Tracheal epithelial cell (primary cell): ENCODE measurements around the gene NRIP2. TPM values are rescaled to one million over a fixed set of nuclear protein-coding genes. Genes with fewer than 3 reads are reported as not detected.

ENCODE experiments used
- total RNA-seq: library from RNA; depleted of rRNA; stranded (reverse); fragments of >200 nt; gene quantifications from 2 replicates; pipeline ENCODE4 v1.2.1, GENCODE V29; 2014

NRIP2 gene, protein sequence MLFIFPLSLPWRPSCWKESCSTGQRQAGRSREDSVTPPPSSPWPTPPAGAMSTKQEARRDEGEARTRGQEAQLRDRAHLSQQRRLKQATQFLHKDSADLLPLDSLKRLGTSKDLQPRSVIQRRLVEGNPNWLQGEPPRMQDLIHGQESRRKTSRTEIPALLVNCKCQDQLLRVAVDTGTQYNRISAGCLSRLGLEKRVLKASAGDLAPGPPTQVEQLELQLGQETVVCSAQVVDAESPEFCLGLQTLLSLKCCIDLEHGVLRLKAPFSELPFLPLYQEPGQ
- total RNA-seq = not detected in 2 replicates

GRCh38 chr12:2834581-2835491 is at the start of gene NRIP2:
Gene NRIP2 (minus strand): TSS chr12:2835035. CDS start chr12:2834983, 52 bp downstream.

GRCh38 chr12:2877047-2877952 is 42.5 kb upstream of the NRIP2 start, which contains the start of the genes FOXM1 and RHNO1:
Gene FOXM1 (minus strand): TSS chr12:2877174. CDS start chr12:2874478, 2,696 bp downstream.
Gene RHNO1 (plus strand): TSS chr12:2877223. CDS start chr12:2885367, 8,144 bp downstream.

DNA sequence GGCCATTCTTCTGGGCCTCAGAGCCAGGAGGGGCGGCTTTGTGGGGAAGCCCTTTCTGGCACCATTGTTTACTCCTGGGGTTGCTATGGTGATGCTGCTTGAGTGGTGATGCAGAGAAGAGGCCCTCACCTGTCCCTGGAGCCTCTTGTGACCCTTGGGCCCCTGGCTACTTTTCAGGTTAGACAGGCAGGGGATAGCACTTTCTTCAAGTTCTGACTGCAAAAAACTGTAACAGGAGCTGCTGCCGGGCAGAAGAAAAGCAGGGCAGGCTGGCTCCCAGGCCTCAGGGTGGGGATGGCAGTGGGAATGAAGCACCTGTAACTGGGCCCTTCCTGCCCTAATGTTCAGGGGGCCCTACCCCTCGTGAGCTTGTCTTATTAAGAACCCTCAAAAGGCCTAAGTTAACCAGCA is 22.2 kb upstream of the NRIP2 start, which contains the start of gene TEX52:
TSS of gene TEX52 (minus strand) at position 19 of the 411 bp plus-strand sequence. CDS start at position 6, 13 bp downstream.

GRCh38 chr12:2812290-2813213 is 22.3 kb downstream of the NRIP2 start, which contains the start of gene ITFG2:
Gene ITFG2 (plus strand): TSS chr12:2812668. CDS start chr12:2812761, 93 bp downstream.

DNA sequence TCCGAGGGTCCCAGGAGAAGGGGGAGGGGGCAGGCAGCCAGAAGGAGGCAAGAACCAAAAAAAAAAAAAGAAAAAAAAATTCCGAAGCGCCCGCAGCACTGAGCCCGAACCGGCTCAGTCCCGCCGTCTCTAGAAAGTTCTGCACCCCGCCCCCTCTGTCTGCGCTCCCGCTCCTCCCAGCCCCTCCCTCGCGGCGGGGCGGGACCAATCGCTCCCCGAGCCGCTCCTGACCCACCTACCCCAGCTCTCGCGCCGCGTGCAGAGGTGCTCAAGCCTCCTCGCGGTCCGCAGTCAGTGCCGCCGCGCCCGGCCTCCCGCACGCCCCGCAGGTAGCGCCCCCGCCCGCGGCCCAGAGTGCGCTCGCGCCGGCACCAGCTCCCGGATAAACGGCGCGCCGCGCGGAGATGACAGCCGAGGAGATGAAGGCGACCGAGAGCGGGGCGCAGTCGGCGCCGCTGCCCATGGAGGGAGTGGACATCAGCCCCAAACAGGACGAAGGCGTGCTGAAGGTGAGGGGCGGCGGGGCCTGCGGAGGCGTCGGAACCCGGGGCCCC is 40.0 kb downstream of the NRIP2 start, which contains the start of gene FKBP4:
TSS of gene FKBP4 (plus strand) at position 235 of the 554 bp plus-strand sequence. CDS start at position 405, 170 bp downstream.

Other genes starting within 250 kb of the NRIP2 start
- gene FKBP4, start 40.1 kb downstream of the NRIP2 start, total RNA-seq = 96.1 and 109 TPM in 2 replicates
- 8.9 and 13.2 TPM in 2 replicates for gene ITFG2, start 22.4 kb downstream of the NRIP2 start, total RNA-seq
- gene TEX52, start 22.0 kb upstream of the NRIP2 start, total RNA-seq = not detected in 2 replicates
- gene FOXM1, start 42.1 kb upstream of the NRIP2 start, total RNA-seq = 0.48 and 0.64 TPM in 2 replicates
- 14.9 and 23.7 TPM in 2 replicates for gene RHNO1, start 42.2 kb upstream of the NRIP2 start, total RNA-seq
- gene TULP3, start 55.9 kb upstream of the NRIP2 start, total RNA-seq = 9.4 and 12.5 TPM in 2 replicates
- 2.8 and 5.1 TPM in 2 replicates for gene TEAD4, start 124.4 kb upstream of the NRIP2 start, total RNA-seq
- gene TSPAN9, start 242.3 kb upstream of the NRIP2 start, total RNA-seq = 3.4 and 10.6 TPM in 2 replicates